HG03039 (cell line): ENCODE data around the gene ESM1.

Experiments used
- ATAC-seq: cut with Tn5 transposase; IDR thresholded peaks from one replicate; pipeline ENCODE4 v1.9.1; 2021; ENCODE audit warnings: mild to moderate bottlenecking, moderate library complexity; ENCODE audit not compliant: unreplicated experiment

Gene ESM1

GRCh38 chr5:54988218-54988617, 2.8 kb upstream of the ESM1 start:
- no peak for ATAC-seq

DNA sequence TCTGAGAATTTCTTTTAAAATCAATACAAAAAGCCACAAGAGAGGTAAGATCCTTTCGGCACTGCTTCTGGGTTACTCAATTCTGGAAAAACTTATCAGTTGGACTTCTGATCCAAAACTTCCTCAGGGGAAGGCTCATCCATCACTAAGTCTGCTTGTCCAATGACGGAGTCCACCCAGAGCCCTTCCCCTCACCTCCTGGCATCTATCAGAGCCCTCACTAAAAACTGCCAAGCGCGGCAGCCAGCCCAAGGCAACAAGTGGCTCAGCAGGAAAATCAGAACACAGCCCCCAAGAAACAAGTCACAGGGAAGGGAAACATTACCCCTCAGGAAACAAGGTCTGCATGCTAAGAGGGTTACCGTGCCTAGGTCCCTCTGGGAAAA, 869 bp upstream of the ESM1 start:
- no peak for ATAC-seq

DNA sequence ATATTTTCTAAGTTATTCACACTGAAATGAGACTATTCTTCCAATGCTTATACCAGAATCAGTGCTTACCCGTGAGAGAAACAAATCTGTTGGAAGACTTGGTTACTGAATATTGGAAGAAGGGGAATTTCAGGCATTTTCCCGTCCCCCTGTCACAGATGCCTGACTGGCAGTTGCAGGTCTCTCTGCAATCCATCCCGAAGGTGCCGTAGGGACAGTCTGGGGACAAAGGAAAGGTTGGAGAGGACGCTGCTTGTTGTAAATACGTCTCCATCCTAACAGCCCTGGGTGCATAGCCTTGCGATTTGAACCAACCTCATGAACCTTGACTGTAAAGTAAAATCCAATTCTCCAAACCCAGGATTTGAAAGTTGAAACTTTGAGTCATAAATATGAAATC, 3.5 kb downstream of the ESM1 start:
- ATAC-seq, result no peak

GRCh38 chr5:54975701-54976100, 9.7 kb downstream of the ESM1 start:
- ATAC-seq, result no peak

DNA sequence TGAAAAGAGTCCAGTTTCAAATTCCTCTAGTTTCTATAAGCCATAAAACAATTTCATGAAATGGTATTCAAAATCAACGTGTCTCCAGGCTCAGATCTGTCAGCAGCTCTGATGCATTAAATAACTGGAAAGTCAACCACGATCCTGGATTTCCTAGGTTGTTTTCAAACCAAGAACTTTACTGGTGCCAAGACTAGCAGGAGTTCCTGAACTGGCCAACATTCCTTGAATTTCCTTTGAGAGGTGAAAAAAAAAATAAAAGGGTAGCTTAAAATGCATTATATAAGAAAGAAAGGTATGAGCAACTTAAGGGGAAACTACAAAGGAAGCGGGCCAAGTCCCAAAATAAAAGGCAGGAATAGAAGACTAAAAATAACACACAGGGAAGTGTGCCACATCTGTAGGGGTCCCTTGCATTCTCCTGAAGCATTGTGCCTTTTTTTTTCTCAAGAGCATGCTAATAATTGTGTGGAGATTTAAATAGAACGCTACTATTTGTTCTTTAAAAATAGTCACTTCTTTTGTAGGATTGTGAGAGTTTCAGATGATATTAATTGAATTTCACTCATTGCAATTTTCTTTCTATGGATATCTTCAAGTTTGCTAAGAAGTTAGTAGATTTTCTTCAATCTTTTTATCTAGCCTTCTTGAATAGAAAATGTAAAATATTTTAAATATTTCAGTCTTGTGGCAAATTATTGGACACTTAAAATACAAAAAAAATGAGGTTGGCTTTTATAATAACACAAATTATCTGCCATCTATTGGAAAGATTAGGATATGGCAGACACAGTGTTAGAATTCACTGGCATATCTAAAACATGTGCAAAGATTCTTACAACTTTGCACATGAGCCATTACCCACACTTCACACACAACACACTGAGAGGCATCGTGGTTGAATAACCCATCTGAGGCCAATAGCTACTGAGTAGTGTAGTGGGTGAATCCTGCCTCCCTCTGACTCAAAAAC, 15.3 kb downstream of the ESM1 start:
- ATAC-seq, result no peak

- no peak for ATAC-seq
Observed at GRCh38 chr5:54969242-54969641, 16.2 kb downstream of the ESM1 start.

DNA sequence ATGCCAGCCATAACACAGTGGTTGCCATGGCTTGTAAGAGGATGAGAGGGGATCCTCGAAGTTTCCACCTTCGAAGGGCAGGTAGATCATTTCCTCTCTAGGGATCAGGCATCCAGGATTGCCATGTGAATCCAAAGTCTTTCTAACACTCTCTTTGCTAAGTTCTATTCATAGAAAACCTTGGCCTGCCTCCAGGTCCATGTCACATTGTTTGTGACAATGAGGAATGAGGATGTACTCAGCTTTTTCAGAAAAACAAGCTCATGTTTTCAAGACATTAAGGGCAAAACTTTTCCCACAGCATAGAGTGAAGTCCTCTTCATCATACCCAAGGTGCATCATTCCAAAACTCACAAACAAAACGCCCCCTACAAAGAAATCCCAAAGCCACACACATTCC, 19.6 kb downstream of the ESM1 start:
- ATAC-seq, result no peak

DNA sequence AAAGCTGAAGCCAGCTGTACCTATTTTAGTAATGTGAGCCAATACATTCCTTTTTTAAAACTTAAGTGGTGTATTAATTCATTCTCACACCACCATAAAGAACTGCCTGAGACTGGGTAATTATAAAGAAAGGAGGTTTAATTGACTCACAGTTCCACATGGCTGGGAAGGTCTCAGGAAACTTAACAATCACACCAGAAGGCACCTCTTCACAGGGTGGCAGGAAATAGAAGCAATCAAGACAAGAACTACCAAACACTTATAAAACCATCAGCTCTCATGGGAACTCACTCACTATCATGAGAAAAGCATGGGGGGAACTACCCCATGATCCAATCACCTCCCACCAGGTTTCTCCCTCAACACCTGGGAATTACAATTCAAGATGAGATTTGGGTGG, 21.0 kb downstream of the ESM1 start:
- no peak for ATAC-seq

DNA sequence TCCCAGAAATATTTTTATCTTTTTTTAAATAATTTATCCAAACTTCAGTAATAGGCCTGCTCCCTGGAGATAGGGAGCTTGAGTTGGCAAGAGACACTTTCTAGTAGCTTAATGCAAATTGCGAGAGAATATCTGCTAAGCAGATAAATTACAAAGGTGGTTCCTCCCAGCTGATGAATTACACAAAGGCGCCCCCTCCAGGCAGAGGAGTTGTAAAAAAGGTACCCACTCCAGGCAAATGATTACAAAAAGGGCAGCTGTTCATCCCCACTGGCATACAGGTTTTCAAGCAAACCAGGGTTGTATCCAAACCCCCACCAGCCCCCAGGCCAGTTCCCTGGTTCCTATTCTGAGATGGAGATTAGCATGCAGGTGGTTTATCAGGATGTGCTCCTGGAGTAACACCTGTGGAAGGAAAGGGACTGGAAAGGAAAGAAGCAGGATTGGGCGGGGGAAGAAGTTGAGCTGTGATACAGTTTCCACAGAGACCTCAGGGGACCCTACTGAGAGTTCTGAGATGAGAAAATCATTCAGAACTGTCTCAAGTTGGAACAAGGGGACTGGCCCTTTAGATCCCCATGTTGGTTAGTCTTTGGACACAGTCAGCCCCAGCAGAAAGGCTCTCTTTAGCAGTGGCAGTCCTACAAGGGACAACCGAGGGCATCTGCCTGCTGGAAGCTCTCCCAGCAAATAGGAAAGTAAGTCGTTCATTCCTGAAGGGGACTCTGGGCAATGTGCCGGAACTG, 25.5 kb downstream of the ESM1 start:
- no peak for ATAC-seq

GRCh38 chr5:54956922-54957321, 28.5 kb downstream of the ESM1 start:
- ATAC-seq, result no peak

GRCh38 chr5:54947187-54947586, 38.2 kb downstream of the ESM1 start:
- ATAC-seq, result no peak

GRCh38 chr5:54946306-54946819, 39.0 kb downstream of the ESM1 start:
- ATAC-seq, result no peak

GRCh38 chr5:54944364-54944763, 41.0 kb downstream of the ESM1 start:
- no peak for ATAC-seq

- ATAC-seq, result no peak
Observed at GRCh38 chr5:54942064-54942778, 43.2 kb downstream of the ESM1 start.

DNA sequence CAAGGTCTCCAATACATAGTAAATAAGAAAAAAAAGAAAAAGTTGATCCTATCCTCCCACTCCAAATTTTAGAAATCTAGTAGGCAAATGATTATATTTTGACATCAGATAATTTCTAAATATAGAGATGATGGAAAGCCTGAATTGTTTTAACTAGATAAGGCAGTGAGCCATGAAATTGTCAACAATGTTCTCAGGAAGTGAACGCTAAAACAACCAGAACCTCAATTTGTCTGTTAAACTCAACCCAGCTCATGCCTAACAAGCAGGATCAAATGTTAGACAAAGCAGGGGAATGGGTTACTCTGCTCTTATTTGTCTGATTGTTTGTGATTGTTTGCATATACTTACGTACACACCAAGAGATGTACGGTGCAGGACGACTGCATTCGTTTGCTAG, 49.2 kb downstream of the ESM1 start:
- no peak for ATAC-seq

DNA sequence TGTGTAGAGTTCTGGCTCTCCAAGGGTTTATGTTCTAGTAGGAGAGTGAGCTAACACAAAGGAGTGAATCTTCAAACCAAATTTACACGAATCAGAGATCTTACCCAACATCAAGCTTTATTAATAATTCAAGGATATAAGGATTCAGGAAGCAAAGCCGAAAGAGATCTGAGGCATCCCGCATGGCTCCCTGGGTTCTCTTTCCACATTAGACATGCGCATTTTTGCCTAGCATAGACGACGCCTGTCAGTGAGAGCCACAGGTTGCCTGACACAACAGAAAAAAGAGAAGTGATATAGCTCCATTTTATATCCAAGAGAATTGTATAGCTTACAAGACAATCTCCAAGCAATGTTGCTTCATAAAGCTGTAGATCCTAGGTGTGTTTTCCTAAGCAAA, 52.6 kb downstream of the ESM1 start:
- ATAC-seq, result no peak

DNA sequence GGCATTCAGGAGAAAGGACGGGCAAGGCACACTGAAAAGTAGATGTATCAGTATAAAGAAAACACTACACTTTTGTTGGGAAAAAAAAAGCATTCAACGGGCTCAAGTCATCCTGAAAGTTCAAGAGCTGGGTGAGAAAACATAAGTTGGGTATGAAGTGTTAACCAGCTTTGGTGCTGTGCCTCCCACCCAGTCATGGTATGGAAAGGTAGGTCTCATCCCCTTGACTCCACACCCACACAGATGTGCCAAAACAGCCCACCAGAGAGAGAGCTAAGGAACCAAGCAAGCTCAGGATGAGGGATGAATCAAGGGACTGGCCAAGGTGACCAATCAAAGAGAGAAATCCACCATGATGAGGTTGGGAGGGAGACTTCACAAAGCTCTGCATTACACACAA, 54.7 kb downstream of the ESM1 start:
- no peak for ATAC-seq
